Prostate gland (tissue), 2 donors: Measurements from ENCODE around the gene TJP1.

Experiments
- POLR2A ChIP-seq: fragments of 450-650 bp; IDR thresholded peaks from one replicate; pipeline ENCODE4 v1.6.1; 2016; ENCODE audit warnings: antibody characterized with exemption, mild to moderate bottlenecking
- POLR2AphosphoS5 ChIP-seq: sonication (generic); formaldehyde crosslinking; IDR thresholded peaks from one replicate; pipeline ENCODE4 v1.6.1; 2017; ENCODE audit warnings: antibody characterized with exemption
- TF ChIP-seq, protein P1 (sequence below), 4 experiments: fragments of 200-600 bp in 2 of 4; fragments of 450-650 bp in 2 of 4; sonication (generic) in 2 of 4; IDR thresholded peaks; 1 replicate in 3 of 4; 2 replicates in 1 of 4; pipeline ENCODE4 v1.5.1; 2016 to 2019; ENCODE audit warnings: antibody characterized with exemption in 4 of 4, mild to moderate bottlenecking in 2 of 4, moderate library complexity in 2 of 4

DNA sequence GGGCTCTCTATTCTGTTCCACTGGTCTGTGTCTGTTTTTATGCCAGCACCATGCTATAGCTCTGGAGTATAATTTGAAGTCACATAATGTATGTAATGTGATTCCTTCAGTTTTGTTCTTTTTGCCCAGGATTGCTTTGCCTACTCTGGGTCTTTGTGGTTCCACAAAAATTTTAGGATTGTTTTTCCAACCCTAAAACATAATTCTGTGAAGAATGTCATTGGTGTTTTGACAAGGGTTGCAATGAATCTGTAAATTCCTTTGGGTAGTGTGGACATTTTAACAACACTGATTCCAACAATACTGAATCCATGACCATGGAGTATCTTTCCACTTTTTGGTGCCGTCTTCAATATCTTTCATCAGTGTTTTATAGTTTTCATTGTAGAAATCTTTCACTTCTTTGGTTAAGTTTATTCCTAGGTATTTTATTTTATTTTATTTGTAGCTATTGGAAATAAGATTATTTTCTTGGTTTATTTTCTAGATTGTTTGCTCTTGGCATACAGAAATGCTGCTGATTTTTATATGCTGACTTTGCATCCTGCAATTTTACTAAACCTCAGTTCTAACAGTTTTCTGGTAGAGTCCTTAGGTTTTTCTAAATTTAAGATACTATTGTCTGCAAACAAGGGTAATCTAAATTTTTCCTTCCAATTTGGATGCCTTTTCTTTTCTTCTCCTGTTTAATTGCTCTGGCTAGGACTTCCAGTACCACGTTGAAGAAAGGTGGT lies 29.7 kb downstream of the TJP1 start:
- TF ChIP-seq, protein P1, sequence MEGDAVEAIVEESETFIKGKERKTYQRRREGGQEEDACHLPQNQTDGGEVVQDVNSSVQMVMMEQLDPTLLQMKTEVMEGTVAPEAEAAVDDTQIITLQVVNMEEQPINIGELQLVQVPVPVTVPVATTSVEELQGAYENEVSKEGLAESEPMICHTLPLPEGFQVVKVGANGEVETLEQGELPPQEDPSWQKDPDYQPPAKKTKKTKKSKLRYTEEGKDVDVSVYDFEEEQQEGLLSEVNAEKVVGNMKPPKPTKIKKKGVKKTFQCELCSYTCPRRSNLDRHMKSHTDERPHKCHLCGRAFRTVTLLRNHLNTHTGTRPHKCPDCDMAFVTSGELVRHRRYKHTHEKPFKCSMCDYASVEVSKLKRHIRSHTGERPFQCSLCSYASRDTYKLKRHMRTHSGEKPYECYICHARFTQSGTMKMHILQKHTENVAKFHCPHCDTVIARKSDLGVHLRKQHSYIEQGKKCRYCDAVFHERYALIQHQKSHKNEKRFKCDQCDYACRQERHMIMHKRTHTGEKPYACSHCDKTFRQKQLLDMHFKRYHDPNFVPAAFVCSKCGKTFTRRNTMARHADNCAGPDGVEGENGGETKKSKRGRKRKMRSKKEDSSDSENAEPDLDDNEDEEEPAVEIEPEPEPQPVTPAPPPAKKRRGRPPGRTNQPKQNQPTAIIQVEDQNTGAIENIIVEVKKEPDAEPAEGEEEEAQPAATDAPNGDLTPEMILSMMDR (IDR thresholded peaks at IDR 0.05): no peak
- no peak for TF ChIP-seq POLR2A
- no peak for TF ChIP-seq POLR2AphosphoS5
